ENCODE results near the gene FAAP20. TPM values are rescaled to one million over a fixed set of nuclear protein-coding genes. Genes with fewer than 3 reads are reported as not detected.

Gene FAAP20
- total RNA-seq, 4 donors from 2014 or later, result 19.4 to 84.5 (median 34.9) TPM

DNA sequence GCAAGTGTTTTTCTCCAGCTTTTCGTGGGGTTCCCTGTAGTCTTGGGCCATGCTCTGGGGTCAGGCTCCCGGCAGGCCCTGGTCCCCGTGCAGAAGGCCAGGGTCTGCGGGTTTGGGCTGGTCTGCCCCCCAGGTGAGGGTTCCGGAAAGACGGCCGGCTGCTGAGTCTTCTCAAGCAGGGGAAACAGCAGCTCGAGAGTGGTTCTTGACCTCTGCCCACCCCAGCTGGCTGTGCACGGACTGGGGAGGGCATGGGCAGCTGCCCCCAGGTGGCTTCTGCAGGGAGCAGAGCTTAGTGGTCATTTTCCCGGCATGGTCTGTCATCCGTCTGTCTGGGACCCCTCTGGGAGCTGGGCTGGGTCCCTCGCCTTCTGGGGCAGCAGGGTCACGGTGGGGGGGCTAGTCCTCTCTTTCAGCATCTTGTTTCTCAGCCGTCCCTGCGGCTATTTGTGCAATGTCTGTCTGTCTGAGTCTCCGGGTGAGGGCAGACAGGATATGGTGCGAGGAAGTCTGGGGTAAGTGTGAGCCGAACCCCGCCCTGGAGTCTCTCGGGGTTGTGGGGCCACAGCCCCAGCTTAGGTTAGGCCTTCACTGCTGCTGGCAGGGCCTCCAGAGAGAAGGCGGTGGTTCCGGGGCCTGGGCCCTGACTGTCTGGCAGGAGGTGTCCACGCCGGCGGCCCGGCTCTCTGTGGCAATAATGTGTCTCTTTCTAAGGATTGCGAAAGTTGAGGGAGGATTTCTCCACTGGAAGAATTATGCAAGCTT, 39.6 kb upstream of the FAAP20 start:
- peak; percentile 40 for TF ChIP-seq POLR2A (IDR thresholded peaks at IDR 0.05)
- TF ChIP-seq EP300 (IDR thresholded peaks at IDR 0.05; ENCODE audit: low read depth), result no peak
- no peak for TF ChIP-seq CTCF (IDR thresholded peaks at IDR 0.05)
- peak in 2 of 3 donors; percentile 50 to 65 for TF ChIP-seq POLR2AphosphoS5 (IDR thresholded peaks at IDR 0.05)
- Histone ChIP-seq H3K27ac (peak overlapping the region; percentile 82 to 90 (median 85)), H3K9me3 (no peaks in the 10 kb centered on the region), H3K36me3 (no peaks in the 10 kb centered on the region), H3K4me3 (peak overlapping the region in 2 of 4 donors; percentile 12 to 54), H3K4me1 (peaks cover 51 to 100% (median 94%) of the 10 kb centered on the region in 4 donors), H3K27me3 (no peaks in the 10 kb centered on the region)
- intact Hi-C loops (cut with DNase I; ENCODE audit: low total_unique reads) (loop anchor here (5.0 kb wide), 1 partner anchor 78 kb away; no protein-coding TSS in a partner anchor), in situ Hi-C loops (cut with MboI; ENCODE audit: low pct_ligation_motif_present in 1 of 4, low pct_unique_long_range_greater_than_20kb in 1 of 4, low sequenced_read_pairs in 3 of 4) (no loop called here)
- DNase-seq, result peak; percentile 81
- WGBS, 2 donors (ENCODE audit: low coverage in 1 of 2), result 19% methylated on average over 26 of the region's 27 CpGs; no CpG with 5 or more reads in 1 of the 2 donors

- no peaks in the 10 kb centered on the region for H3K27me3 ChIP-seq
- H3K36me3 ChIP-seq, result no peaks in the 10 kb centered on the region
- peak overlapping the region in 2 of 4 donors; percentile 12 to 54 for H3K4me3 ChIP-seq
- in situ Hi-C loops (cut with MboI; ENCODE audit: low pct_ligation_motif_present in 1 of 4, low pct_unique_long_range_greater_than_20kb in 1 of 4, low sequenced_read_pairs in 3 of 4), result no loop called here
- H3K9me3 ChIP-seq, result no peaks in the 10 kb centered on the region
- intact Hi-C loops (cut with DNase I; ENCODE audit: low total_unique reads), result loop anchor here (5.0 kb wide), 1 partner anchor 79 kb away; no protein-coding TSS in a partner anchor
- no peak for TF ChIP-seq CTCF (IDR thresholded peaks at IDR 0.05)
- TF ChIP-seq POLR2AphosphoS5 (IDR thresholded peaks at IDR 0.05), result no peak
- TF ChIP-seq EP300 (IDR thresholded peaks at IDR 0.05; ENCODE audit: low read depth), result no peak
- no peak for TF ChIP-seq POLR2A (IDR thresholded peaks at IDR 0.05)
- no peak for DNase-seq
- WGBS, 2 donors (ENCODE audit: low coverage in 1 of 2), result 80% methylated on average over 12 of the region's 12 CpGs; no CpG with 5 or more reads in 1 of the 2 donors
- peaks cover 48 to 95% (median 88%) of the 10 kb centered on the region in 4 donors for H3K4me1 ChIP-seq
- peak overlapping the region; percentile 82 to 90 (median 85) for H3K27ac ChIP-seq
Measured at GRCh38 chr1:2233468-2233867, 38.9 kb upstream of the FAAP20 start.

- H3K4me1 ChIP-seq, result peaks cover 43 to 90% (median 84%) of the 10 kb centered on the region in 4 donors
- peak overlapping the region; percentile 82 to 90 (median 85) for H3K27ac ChIP-seq
- in situ Hi-C loops (cut with MboI; ENCODE audit: low pct_ligation_motif_present in 1 of 4, low pct_unique_long_range_greater_than_20kb in 1 of 4, low sequenced_read_pairs in 3 of 4) (no loop called here), intact Hi-C loops (cut with DNase I; ENCODE audit: low total_unique reads) (loop anchor here (5.0 kb wide), 1 partner anchor 79 kb away; no protein-coding TSS in a partner anchor)
- DNase-seq, result no peak
- H3K27me3 ChIP-seq, result no peaks in the 10 kb centered on the region
- H3K9me3 ChIP-seq, result no peaks in the 10 kb centered on the region
- 61 to 84% methylated on average over 3 to 16 of the region's 23 CpGs for WGBS, 2 donors (ENCODE audit: low coverage in 1 of 2)
- no peaks in the 10 kb centered on the region for H3K36me3 ChIP-seq
- peak overlapping the region in 2 of 4 donors; percentile 54 to 68 for H3K4me3 ChIP-seq
- no peak for TF ChIP-seq POLR2AphosphoS5 (IDR thresholded peaks at IDR 0.05)
- TF ChIP-seq POLR2A (IDR thresholded peaks at IDR 0.05), result no peak
- TF ChIP-seq EP300 (IDR thresholded peaks at IDR 0.05; ENCODE audit: low read depth), result no peak
- TF ChIP-seq CTCF (IDR thresholded peaks at IDR 0.05), result no peak
Measured at GRCh38 chr1:2232916-2233438, 38.4 kb upstream of the FAAP20 start.

DNA sequence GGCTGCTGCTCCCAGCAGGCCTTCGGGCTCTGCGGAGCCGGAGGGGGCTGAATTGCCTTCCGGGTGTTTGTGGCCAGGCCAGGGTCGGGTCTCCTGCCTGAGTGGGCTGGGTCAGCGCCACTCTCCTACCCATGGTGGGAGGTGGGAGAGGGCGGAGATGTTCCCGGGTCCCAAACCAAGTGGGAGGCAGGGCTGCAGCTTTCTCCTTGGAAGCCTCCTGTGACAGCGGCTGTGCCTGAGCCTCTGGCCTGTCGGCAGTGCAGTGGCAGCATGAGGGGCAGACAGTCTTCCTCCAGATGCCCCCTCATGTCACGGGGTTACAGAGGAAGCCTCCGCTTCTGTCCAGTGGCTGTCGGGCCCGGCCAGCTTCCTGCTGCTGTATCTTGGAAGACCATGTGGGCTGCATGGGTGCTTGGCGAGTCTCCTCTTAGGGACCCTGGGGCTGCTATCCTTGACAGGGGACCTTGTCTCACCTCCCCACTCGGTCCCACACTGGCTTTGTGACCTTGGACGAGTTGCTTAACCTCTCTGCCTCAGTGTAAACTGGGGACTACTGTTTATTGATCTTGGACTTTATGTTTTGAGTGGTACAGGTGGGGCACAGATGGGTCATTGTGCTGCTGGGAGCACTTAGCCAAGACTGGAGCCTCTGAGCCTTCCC, 37.8 kb upstream of the FAAP20 start:
- no peaks in the 10 kb centered on the region for H3K27me3 ChIP-seq
- peak overlapping the region; percentile 82 to 90 (median 85) for H3K27ac ChIP-seq
- 62% methylated on average over 16 of the region's 17 CpGs; no CpG with 5 or more reads in 1 of the 2 donors for WGBS, 2 donors (ENCODE audit: low coverage in 1 of 2)
- peak overlapping the region in 3 of 4 donors; percentile 4 to 68 (median 54) for H3K4me3 ChIP-seq
- peaks cover 39 to 84% (median 78%) of the 10 kb centered on the region in 4 donors for H3K4me1 ChIP-seq
- DNase-seq, result no peak
- H3K9me3 ChIP-seq, result no peaks in the 10 kb centered on the region
- H3K36me3 ChIP-seq, result no peaks in the 10 kb centered on the region
- intact Hi-C loops (cut with DNase I; ENCODE audit: low total_unique reads) (loop anchor here (5.0 kb wide), 1 partner anchor 80 kb away; no protein-coding TSS in a partner anchor), in situ Hi-C loops (cut with MboI; ENCODE audit: low pct_ligation_motif_present in 1 of 4, low pct_unique_long_range_greater_than_20kb in 1 of 4, low sequenced_read_pairs in 3 of 4) (no loop called here)
- no peak for TF ChIP-seq POLR2A (IDR thresholded peaks at IDR 0.05)
- no peak for TF ChIP-seq EP300 (IDR thresholded peaks at IDR 0.05; ENCODE audit: low read depth)
- no peak for TF ChIP-seq CTCF (IDR thresholded peaks at IDR 0.05)
- TF ChIP-seq POLR2AphosphoS5 (IDR thresholded peaks at IDR 0.05), result no peak
